B cell (primary cell): ENCODE data around the gene MAVS.

ENCODE experiments used
- CTCF ChIP-seq: fragments of 200-600 bp; IDR thresholded peaks from one replicate; pipeline ENCODE4 v1.8.0; 2022; ENCODE audit warnings: antibody characterized with exemption, mild to moderate bottlenecking
- EZH2 ChIP-seq: IDR thresholded peaks from 2 replicates; pipeline ENCODE4 v1.6.1; 2012; ENCODE audit warnings: borderline replicate concordance, low read depth, mild to moderate bottlenecking, moderate library complexity, low read length; ENCODE audit not compliant: insufficient read depth, poor library complexity, severe bottlenecking

GRCh38 chr20:3916364-3916763, 69.7 kb downstream of the MAVS start:
- TF ChIP-seq CTCF (no peak), EZH2 (no peak)
